Cardiac muscle cell (in vitro differentiated cells and primary cell): Measurements from ENCODE around the gene SFSWAP. TPM values are rescaled to one million over a fixed set of nuclear protein-coding genes. Genes with fewer than 3 reads are reported as not detected.

ENCODE experiments used
- DNase-seq, 2 donors: peaks; one replicate each; pipeline versions ENCODE4 v3.0.0 to v3.0.0-alpha.2; 2010 to 2017; ENCODE audit warnings: low read depth in 1 of 2, low spot score in 1 of 2
- H3K27ac ChIP-seq: fragments of 200-600 bp; sonication (generic); 2 replicates; pipeline ENCODE4 v1.5.1; 2016
- H3K27me3 ChIP-seq: fragments of 200-600 bp; sonication (generic); 2 replicates; pipeline ENCODE4 v1.6.0; 2016; ENCODE audit warnings: control low read depth
- H3K36me3 ChIP-seq: fragments of 200-600 bp; sonication (generic); 2 replicates; pipeline ENCODE4 v1.5.1; 2016; ENCODE audit warnings: control low read depth
- H3K4me1 ChIP-seq: fragments of 200-600 bp; sonication (generic); 2 replicates; pipeline ENCODE4 v1.8.1; 2017; ENCODE audit warnings: low read depth, mild to moderate bottlenecking, mixed run types
- H3K4me3 ChIP-seq: fragments of 200-600 bp; sonication (generic); 2 replicates; pipeline ENCODE4 v1.5.1; 2016; ENCODE audit warnings: mild to moderate bottlenecking
- H3K9me3 ChIP-seq: fragments of 200-600 bp; sonication (generic); 2 replicates; pipeline ENCODE4 v1.5.1; 2017; ENCODE audit warnings: low read depth, mild to moderate bottlenecking, control low read depth
- CTCF ChIP-seq: IDR thresholded peaks from 2 replicates; pipeline ENCODE4 v1.5.1; 2012; ENCODE audit warnings: low read depth, mild to moderate bottlenecking, low read length
- polyA plus RNA-seq: library from polyadenylated mRNA; unstranded; fragments of >200 nt; fragmentation: Nextera tagmentation; extraction: Ambion mirVana; gene quantifications from 2 replicates; pipeline ENCODE4 v1.2.1, GENCODE V29; 2016
- total RNA-seq: library from RNA; depleted of rRNA; stranded (reverse); fragments of >200 nt; gene quantifications from 2 replicates; pipeline ENCODE4 v1.2.3, GENCODE V29; 2016

Gene SFSWAP
- total and polyA plus RNA-seq, 2 experiments from 2014 or later: 24.1 to 44.8 TPM

GRCh38 chr12:131825146-131825892 lies 114.4 kb downstream of the SFSWAP start:
- Histone ChIP-seq H3K27me3 (peaks cover 50% of the 10 kb centered on the region), H3K27ac (no peak overlapping the region), H3K4me1 (no peaks in the 10 kb centered on the region), H3K9me3 (no peaks in the 10 kb centered on the region), H3K36me3 (no peaks in the 10 kb centered on the region), H3K4me3 (no peak overlapping the region)
- no peak for TF ChIP-seq CTCF
- DNase-seq: peak in 1 of 2 donors; percentile 42

- no peak overlapping the region for H3K4me3 ChIP-seq
- H3K27me3 ChIP-seq: peaks cover 60% of the 10 kb centered on the region
- H3K27ac ChIP-seq: no peak overlapping the region
- no peaks in the 10 kb centered on the region for H3K36me3 ChIP-seq
- no peak for TF ChIP-seq CTCF
- no peaks in the 10 kb centered on the region for H3K9me3 ChIP-seq
- DNase-seq: no peak
- H3K4me1 ChIP-seq: no peaks in the 10 kb centered on the region
Observed at GRCh38 chr12:131826097-131826928, 115.4 kb downstream of the SFSWAP start.

- Histone ChIP-seq H3K27ac (no peak within 1 kb of the TSS), H3K9me3 (no peaks in the 10 kb centered on the region), H3K4me1 (no peaks in the 10 kb centered on the region), H3K27me3 (peaks cover 72% of the 10 kb centered on the region), H3K4me3 (peak within 1 kb of the TSS; percentile 32), H3K36me3 (no peaks in the 10 kb centered on the region)
- peak; percentile 13 for TF ChIP-seq CTCF
- peak; percentile 72 to 83 for DNase-seq
Observed at GRCh38 chr12:131827961-131828534, 117.2 kb downstream of the SFSWAP start, which contains the start of gene MMP17. MMP17 (plus strand) TSS chr12:131828393; CDS start chr12:131828495, 102 bp downstream.

- Histone ChIP-seq H3K27me3 (peaks cover 72% of the 10 kb centered on the region), H3K9me3 (no peaks in the 10 kb centered on the region), H3K4me1 (no peaks in the 10 kb centered on the region), H3K27ac (no peak overlapping the region), H3K4me3 (peak overlapping the region; percentile 19), H3K36me3 (no peaks in the 10 kb centered on the region)
- peak; percentile 21 to 27 for DNase-seq
- TF ChIP-seq CTCF: no peak
Observed at GRCh38 chr12:131828671-131829355, 117.9 kb downstream of the SFSWAP start.

GRCh38 chr12:131829356-131829747 lies 118.5 kb downstream of the SFSWAP start:
- DNase-seq: peak in 1 of 2 donors; percentile 29

More at GRCh38 chr12:131829356-131829747, 118.5 kb downstream of the SFSWAP start:
- Histone ChIP-seq H3K4me3 (peak overlapping the region; percentile 19), H3K27ac (no peak overlapping the region), H3K36me3 (no peaks in the 10 kb centered on the region), H3K4me1 (no peaks in the 10 kb centered on the region), H3K27me3 (peaks cover 71% of the 10 kb centered on the region), H3K9me3 (no peaks in the 10 kb centered on the region)
- no peak for TF ChIP-seq CTCF
